Activated T-helper 1 cell treated with anti-CD3 and anti-CD28 coated beads, Interleukin-12 subunit alpha, Interleukin-12 subunit beta, Interleukin-2, Interleukin-4 antibody, amounts not matched to agents 30 ng/mL and 10 ng/mL and 1 ng/mL, durations not matched to agents 14 hours and 24 hours and 36 hours (primary cell): Measurements from ENCODE around the gene NFYB. TPM values are rescaled to one million over a fixed set of nuclear protein-coding genes. Genes with fewer than 3 reads are reported as not detected.
"Not testable (repeated sequence)": the region's sequence is repeated elsewhere in the genome, so short reads cannot be mapped to it uniquely, and the experiment has no call there.

ENCODE experiments used
- DNase-seq: peaks from one replicate; pipeline ENCODE4 v3.0.0; 2021; ENCODE audit warnings: low spot score
- H3K27ac Mint-ChIP-seq: one replicate; pipeline ENCODE4 v1.8.0; 2021; ENCODE audit warnings: mild to moderate bottlenecking, mixed read lengths
- H3K27me3 Mint-ChIP-seq: one replicate; pipeline ENCODE4 v1.8.0; 2022; ENCODE audit warnings: mild to moderate bottlenecking, moderate library complexity, mixed read lengths; ENCODE audit not compliant: insufficient read depth
- H3K36me3 Mint-ChIP-seq: one replicate; pipeline ENCODE4 v1.8.0; 2021; ENCODE audit warnings: low read depth, mixed read lengths
- H3K4me1 Mint-ChIP-seq: one replicate; pipeline ENCODE4 v1.8.0; 2021; ENCODE audit warnings: low read depth, mixed read lengths
- H3K4me3 Mint-ChIP-seq: one replicate; pipeline ENCODE4 v1.8.0; 2021; ENCODE audit warnings: mild to moderate bottlenecking, moderate library complexity, mixed read lengths
- H3K9me3 Mint-ChIP-seq: one replicate; pipeline ENCODE4 v1.8.0; 2021; ENCODE audit warnings: mixed read lengths
- intact Hi-C: fragments of 100-400 bp; cut with micrococcal nuclease; formaldehyde crosslinking; loops from one replicate; pipeline ENCODE4 v1.15.1; 2024
- total RNA-seq: library from RNA; stranded (reverse); gene quantifications from 2 replicates; pipeline ENCODE4 v1.2.3, GENCODE V29; 2022

Gene NFYB
- total RNA-seq, 1 donor from 2014 or later, result 25.0 TPM

DNA sequence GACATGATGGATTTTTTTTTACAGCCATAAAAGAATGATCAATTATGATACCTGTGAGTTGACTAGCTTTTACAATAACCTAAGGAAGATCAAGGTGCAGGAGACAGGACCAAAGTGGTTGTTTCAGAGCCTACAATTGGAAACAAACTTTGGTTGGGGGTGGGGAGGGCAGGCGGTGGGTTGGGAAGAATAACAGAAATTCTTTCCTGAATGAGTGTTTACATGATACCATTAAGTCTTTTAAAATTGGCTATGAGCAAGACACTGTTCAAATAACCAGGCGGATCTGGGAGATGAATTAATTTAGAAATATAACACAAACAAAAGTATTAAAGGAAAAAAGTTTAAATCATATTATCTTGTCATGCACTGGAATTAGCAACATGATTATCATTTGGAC, 7.2 kb downstream of the NFYB start:
- DNase-seq, result no peak
- Mint-ChIP-seq H3K27ac (no peak overlapping the region), H3K9me3 (no peaks in the 10 kb centered on the region), H3K36me3 (peaks cover 22% of the 10 kb centered on the region), H3K4me3 (no peak overlapping the region), H3K4me1 (peaks cover 10% of the 10 kb centered on the region), H3K27me3 (no peaks in the 10 kb centered on the region)
- intact Hi-C loops, result loop anchor here (10.0 kb wide), 1 partner anchor 1204 kb away; the partner anchor contains the start of gene C12orf75

DNA sequence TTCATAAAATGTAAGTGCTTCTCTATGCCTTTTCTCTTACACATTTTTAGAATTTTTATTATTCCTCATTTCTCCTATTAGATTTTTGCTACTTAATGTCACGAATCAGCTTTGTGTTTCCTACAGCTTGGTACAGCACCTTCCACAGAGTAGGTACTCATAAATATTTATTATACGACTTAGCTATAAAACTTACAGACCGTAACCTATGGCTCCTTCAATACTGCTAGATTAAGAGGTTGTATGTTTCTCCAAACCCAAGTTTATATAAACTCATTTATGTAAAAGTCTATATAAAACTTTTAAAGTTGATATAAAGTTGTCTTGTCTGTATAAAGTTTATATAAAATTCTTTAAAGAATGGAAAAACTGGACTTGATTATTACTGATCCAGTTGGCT, 11.5 kb downstream of the NFYB start:
- Mint-ChIP-seq H3K27ac (no peak overlapping the region), H3K4me1 (no peaks in the 10 kb centered on the region), H3K36me3 (peaks cover 21% of the 10 kb centered on the region), H3K27me3 (no peaks in the 10 kb centered on the region), H3K4me3 (no peak overlapping the region), H3K9me3 (no peaks in the 10 kb centered on the region)
- intact Hi-C loops, result no loop called here
- no peak for DNase-seq

DNA sequence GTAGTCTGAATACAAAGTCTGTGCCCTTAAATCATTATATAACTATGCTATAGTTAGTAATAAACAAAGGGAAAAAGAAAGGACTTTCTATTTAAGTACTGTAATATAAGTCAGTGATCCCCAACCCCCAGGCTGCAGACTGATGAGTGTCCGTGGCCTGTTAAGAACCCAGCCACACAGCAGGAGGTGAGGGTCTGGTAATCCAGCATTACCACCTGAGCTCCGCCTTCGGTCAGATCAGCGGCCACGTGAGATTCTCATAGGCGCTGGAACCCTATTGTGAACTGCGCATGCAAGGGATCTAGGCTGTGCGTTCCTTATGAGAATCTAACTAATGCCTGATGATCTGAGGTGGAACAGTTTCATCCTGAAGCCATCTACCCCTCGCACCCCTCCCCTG, 15.7 kb downstream of the NFYB start:
- no peak for DNase-seq
- no peaks in the 10 kb centered on the region for H3K9me3 Mint-ChIP-seq
- H3K4me3 Mint-ChIP-seq, result no peak overlapping the region
- intact Hi-C loops, result no loop called here
- peaks cover 25% of the 10 kb centered on the region for H3K36me3 Mint-ChIP-seq
- H3K4me1 Mint-ChIP-seq, result no peaks in the 10 kb centered on the region
- no peak overlapping the region for H3K27ac Mint-ChIP-seq
- no peaks in the 10 kb centered on the region for H3K27me3 Mint-ChIP-seq

GRCh38 chr12:104121001-104121400, 17.0 kb downstream of the NFYB start:
- Mint-ChIP-seq H3K27ac (no peak overlapping the region), H3K4me3 (no peak overlapping the region), H3K36me3 (peaks cover 21% of the 10 kb centered on the region), H3K4me1 (no peaks in the 10 kb centered on the region), H3K27me3 (no peaks in the 10 kb centered on the region), H3K9me3 (no peaks in the 10 kb centered on the region)
- DNase-seq, result no peak
- intact Hi-C loops, result no loop called here

DNA sequence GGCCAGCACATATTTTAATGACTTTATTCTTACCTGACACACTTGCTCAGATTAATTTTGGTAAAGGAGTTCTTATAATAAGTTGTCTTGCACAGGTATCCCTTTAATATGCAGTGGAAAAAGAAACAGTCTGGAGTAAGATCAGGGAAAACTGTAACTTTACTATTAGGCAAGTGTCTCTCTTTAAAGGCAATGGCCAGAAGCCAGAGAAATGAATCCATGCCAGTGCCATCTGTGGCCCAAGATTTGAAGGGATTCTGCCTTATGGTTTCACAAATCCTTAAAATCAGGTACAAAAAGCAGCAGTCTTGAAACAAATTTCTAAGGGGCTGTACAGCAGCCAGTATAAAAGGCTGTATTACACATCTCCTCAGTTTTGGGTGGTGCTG, 22.4 kb downstream of the NFYB start:
- DNase-seq, result no peak
- intact Hi-C loops, result no loop called here
- H3K27me3 Mint-ChIP-seq, result no peaks in the 10 kb centered on the region

GRCh38 chr12:104114834-104115586, 23.0 kb downstream of the NFYB start:
- H3K27me3 Mint-ChIP-seq, intact Hi-C loops, H3K27ac Mint-ChIP-seq, H3K9me3 Mint-ChIP-seq, H3K4me1 Mint-ChIP-seq, DNase-seq, H3K4me3 Mint-ChIP-seq: not testable (repeated sequence)
- peaks cover 11% of the 10 kb centered on the region for H3K36me3 Mint-ChIP-seq

More for the DNA sequence above, 22.4 kb downstream of the NFYB start:
- Mint-ChIP-seq H3K4me3 (no peak overlapping the region), H3K27ac (peak overlapping the region; percentile 66), H3K9me3 (no peaks in the 10 kb centered on the region), H3K4me1 (no peaks in the 10 kb centered on the region), H3K36me3 (peaks cover 13% of the 10 kb centered on the region)

GRCh38 chr12:104109446-104110271, 28.4 kb downstream of the NFYB start:
- Mint-ChIP-seq H3K4me3 (no peak overlapping the region), H3K27ac (no peak overlapping the region), H3K27me3 (no peaks in the 10 kb centered on the region), H3K4me1 (peaks cover 11% of the 10 kb centered on the region), H3K9me3 (no peaks in the 10 kb centered on the region), H3K36me3 (peaks cover 7% of the 10 kb centered on the region)
- intact Hi-C loops, result loop anchor here (1.0 to 5.0 kb wide), 5 partner anchors 52 to 231 kb away; partner anchors contain the start of gene HSP90B1
- DNase-seq, result no peak

DNA sequence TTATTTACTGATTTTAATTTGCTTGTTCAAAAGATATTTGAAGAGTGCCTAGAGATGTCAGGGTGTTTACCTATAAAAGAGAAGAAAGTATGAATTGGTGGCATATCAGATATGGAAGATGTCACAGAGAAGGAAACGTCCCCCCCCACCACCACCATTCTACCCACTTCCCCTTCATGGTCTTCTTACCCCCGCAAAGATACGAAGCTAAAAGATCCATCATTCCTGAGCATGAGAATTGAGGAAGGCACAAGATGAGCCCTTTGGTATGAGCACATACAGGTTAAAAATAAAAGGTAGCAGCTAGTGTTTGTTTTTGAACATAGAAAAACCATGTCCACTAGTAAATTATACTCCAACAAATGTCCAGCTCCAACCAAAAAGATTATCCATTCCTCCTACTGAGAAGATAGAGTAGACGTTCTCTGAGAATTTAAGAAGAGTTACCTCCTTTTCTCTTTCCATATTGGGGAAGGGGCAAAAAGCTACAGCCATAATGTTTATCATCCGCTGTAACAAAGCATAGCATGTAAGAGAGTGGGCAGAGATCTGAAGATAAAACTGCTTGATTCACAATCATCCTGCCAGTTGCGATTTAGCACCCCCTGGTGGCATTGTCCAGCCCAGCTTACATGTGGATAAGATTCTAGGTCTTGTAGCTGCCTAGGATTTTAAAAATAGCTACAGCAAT, 29.1 kb downstream of the NFYB start:
- Mint-ChIP-seq H3K9me3 (no peaks in the 10 kb centered on the region), H3K27me3 (no peaks in the 10 kb centered on the region), H3K27ac (no peak overlapping the region), H3K4me3 (no peak overlapping the region), H3K4me1 (peaks cover 11% of the 10 kb centered on the region), H3K36me3 (peaks cover 7% of the 10 kb centered on the region)
- peak; percentile 70 for DNase-seq
- intact Hi-C loops, result loop anchor here (1.0 to 5.0 kb wide), 5 partner anchors 52 to 231 kb away; partner anchors contain the start of gene HSP90B1

GRCh38 chr12:104106965-104107364, 31.0 kb downstream of the NFYB start:
- H3K9me3 Mint-ChIP-seq, result no peaks in the 10 kb centered on the region
- peaks cover 11% of the 10 kb centered on the region for H3K4me1 Mint-ChIP-seq
- H3K27ac Mint-ChIP-seq, result no peak overlapping the region
- intact Hi-C loops, result loop anchor here (5.0 kb wide), 2 partner anchors 150 to 175 kb away; partner anchors contain the start of gene HSP90B1
- H3K36me3 Mint-ChIP-seq, result peaks cover 14% of the 10 kb centered on the region
- no peak overlapping the region for H3K4me3 Mint-ChIP-seq
- DNase-seq, result no peak
- H3K27me3 Mint-ChIP-seq, result no peaks in the 10 kb centered on the region

DNA sequence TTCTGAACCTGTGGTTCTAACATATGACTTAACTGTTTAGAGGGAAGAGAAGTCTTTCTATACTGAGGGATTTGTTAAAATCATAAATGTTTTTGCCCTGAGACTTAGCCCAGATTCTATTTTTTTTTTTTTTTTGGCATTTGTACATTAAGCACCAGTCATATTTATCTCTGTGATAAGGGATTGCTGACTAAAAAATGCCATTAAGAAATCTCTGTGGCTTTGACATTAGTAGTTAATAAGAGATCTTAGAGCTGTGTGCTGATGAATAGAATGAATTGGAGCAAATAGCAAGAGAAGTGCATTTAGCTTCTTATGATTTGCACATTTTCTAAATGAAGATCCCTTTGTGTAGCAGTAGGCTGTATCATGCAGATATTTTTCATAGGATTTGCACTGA, 32.5 kb downstream of the NFYB start:
- Mint-ChIP-seq H3K9me3 (no peaks in the 10 kb centered on the region), H3K27ac (no peak overlapping the region), H3K4me1 (peaks cover 11% of the 10 kb centered on the region), H3K27me3 (no peaks in the 10 kb centered on the region), H3K4me3 (no peak overlapping the region), H3K36me3 (peaks cover 17% of the 10 kb centered on the region)
- no peak for DNase-seq
- intact Hi-C loops, result loop anchor here (5.0 kb wide), 2 partner anchors 148 to 173 kb away; partner anchors contain the start of gene HSP90B1

GRCh38 chr12:104097954-104098353, 40.1 kb downstream of the NFYB start:
- DNase-seq, result no peak
- no peak overlapping the region for H3K4me3 Mint-ChIP-seq
- peaks cover 38% of the 10 kb centered on the region for H3K36me3 Mint-ChIP-seq
- H3K27ac Mint-ChIP-seq, result no peak overlapping the region
- H3K4me1 Mint-ChIP-seq, result no peaks in the 10 kb centered on the region
- intact Hi-C loops, result no loop called here
- H3K9me3 Mint-ChIP-seq, result no peaks in the 10 kb centered on the region
- H3K27me3 Mint-ChIP-seq, result no peaks in the 10 kb centered on the region

DNA sequence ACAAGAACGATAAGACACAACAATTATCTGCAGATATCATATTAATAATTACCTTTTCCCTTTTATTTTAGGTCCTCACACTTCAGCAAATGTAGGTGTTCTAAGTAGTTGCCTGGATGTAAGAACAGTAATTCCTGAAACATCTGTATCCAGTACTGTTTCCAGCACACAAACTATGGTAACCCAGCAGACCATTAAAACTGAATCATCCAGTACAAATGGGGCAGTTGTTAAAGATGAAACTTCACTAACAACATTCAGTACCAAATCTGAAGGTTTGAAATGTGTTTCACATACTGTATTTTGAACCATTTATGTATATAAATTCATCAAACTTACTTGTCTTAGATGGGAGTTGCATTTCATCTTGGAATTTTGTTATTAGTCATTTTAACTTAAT, 42.7 kb downstream of the NFYB start:
- Mint-ChIP-seq H3K9me3 (no peaks in the 10 kb centered on the region), H3K36me3 (peaks cover 36% of the 10 kb centered on the region), H3K4me1 (no peaks in the 10 kb centered on the region), H3K27ac (no peak overlapping the region), H3K4me3 (no peak overlapping the region), H3K27me3 (no peaks in the 10 kb centered on the region)
- intact Hi-C loops, result no loop called here
- no peak for DNase-seq
